HL-60 (cell line): ENCODE results near the gene SV2C.

Source experiments
- DNase-seq, 2 experiments: peaks; one replicate each; pipeline ENCODE4 v3.0.0-alpha.2; 2010 to 2020; ENCODE audit warnings: low read depth in 1 of 2, low spot score in 1 of 2
- H3K27ac ChIP-seq: fragments of 250-450 bp; sonication (Bioruptor Pico); replicated peaks from 2 replicates; pipeline ENCODE4 v1.5.1; 2020; ENCODE audit warnings: mild to moderate bottlenecking, moderate library complexity
- H3K27me3 ChIP-seq: fragments of 250-450 bp; sonication (Bioruptor Pico); 2 replicates; pipeline ENCODE4 v1.5.1; 2021; ENCODE audit warnings: mild to moderate bottlenecking, moderate library complexity; ENCODE audit not compliant: insufficient read depth, poor library complexity, severe bottlenecking
- H3K4me3 ChIP-seq: replicated peaks from 2 replicates; pipeline ENCODE4 v1.5.1; 2011; ENCODE audit warnings: mild to moderate bottlenecking, control low read depth, low read length; ENCODE audit not compliant: insufficient read depth
- GABPA ChIP-seq: IDR thresholded peaks from 2 replicates; pipeline ENCODE4 v1.6.1; 2012; ENCODE audit warnings: low read depth
- POLR2AphosphoS5 ChIP-seq: IDR thresholded peaks from 2 replicates; pipeline ENCODE4 v1.6.1; 2012; ENCODE audit warnings: low read depth
- SPI1 ChIP-seq: IDR thresholded peaks from 2 replicates; pipeline ENCODE4 v1.6.1; 2012; ENCODE audit warnings: low read depth, mild to moderate bottlenecking, borderline replicate concordance
- TF ChIP-seq, protein P1 (sequence below): IDR thresholded peaks from 2 replicates; pipeline ENCODE4 v1.6.1; 2012; ENCODE audit warnings: low read depth; ENCODE audit not compliant: insufficient replicate concordance
- TF ChIP-seq, protein P2 (sequence below): IDR thresholded peaks from one replicate; pipeline ENCODE4 v1.5.1; 2011; ENCODE audit warnings: low read length, control low read depth, inconsistent platforms; ENCODE audit not compliant: insufficient read depth

SV2C gene

DNA sequence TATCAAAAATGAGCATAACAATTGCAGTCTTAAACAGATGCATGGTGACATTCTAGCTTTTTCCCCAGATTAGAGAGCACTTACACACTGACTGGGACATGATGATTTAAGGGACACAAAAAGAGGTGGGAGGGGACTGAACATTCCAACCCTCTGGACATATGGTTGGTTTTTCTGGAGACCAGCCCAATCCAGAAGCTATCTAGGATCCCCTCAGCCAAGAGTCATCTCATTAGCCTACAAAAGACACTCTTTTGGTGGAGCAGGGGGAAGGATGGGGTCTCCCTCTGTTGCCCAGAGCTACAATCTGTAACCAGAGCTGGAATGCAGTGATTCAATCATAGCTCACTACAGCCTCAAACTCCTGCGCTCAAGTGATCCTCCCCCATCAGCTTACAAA, 222.6 kb downstream of the SV2C start:
- no peak overlapping the region for H3K4me3 ChIP-seq
- no peak overlapping the region for H3K27ac ChIP-seq
- no peaks in the 10 kb centered on the region for H3K27me3 ChIP-seq
- DNase-seq, result no peak
- TF ChIP-seq SPI1 (no peak), GABPA (no peak), POLR2AphosphoS5 (no peak)
- TF ChIP-seq, protein P1, sequence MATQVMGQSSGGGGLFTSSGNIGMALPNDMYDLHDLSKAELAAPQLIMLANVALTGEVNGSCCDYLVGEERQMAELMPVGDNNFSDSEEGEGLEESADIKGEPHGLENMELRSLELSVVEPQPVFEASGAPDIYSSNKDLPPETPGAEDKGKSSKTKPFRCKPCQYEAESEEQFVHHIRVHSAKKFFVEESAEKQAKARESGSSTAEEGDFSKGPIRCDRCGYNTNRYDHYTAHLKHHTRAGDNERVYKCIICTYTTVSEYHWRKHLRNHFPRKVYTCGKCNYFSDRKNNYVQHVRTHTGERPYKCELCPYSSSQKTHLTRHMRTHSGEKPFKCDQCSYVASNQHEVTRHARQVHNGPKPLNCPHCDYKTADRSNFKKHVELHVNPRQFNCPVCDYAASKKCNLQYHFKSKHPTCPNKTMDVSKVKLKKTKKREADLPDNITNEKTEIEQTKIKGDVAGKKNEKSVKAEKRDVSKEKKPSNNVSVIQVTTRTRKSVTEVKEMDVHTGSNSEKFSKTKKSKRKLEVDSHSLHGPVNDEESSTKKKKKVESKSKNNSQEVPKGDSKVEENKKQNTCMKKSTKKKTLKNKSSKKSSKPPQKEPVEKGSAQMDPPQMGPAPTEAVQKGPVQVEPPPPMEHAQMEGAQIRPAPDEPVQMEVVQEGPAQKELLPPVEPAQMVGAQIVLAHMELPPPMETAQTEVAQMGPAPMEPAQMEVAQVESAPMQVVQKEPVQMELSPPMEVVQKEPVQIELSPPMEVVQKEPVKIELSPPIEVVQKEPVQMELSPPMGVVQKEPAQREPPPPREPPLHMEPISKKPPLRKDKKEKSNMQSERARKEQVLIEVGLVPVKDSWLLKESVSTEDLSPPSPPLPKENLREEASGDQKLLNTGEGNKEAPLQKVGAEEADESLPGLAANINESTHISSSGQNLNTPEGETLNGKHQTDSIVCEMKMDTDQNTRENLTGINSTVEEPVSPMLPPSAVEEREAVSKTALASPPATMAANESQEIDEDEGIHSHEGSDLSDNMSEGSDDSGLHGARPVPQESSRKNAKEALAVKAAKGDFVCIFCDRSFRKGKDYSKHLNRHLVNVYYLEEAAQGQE, result no peak
- TF ChIP-seq, protein P2, sequence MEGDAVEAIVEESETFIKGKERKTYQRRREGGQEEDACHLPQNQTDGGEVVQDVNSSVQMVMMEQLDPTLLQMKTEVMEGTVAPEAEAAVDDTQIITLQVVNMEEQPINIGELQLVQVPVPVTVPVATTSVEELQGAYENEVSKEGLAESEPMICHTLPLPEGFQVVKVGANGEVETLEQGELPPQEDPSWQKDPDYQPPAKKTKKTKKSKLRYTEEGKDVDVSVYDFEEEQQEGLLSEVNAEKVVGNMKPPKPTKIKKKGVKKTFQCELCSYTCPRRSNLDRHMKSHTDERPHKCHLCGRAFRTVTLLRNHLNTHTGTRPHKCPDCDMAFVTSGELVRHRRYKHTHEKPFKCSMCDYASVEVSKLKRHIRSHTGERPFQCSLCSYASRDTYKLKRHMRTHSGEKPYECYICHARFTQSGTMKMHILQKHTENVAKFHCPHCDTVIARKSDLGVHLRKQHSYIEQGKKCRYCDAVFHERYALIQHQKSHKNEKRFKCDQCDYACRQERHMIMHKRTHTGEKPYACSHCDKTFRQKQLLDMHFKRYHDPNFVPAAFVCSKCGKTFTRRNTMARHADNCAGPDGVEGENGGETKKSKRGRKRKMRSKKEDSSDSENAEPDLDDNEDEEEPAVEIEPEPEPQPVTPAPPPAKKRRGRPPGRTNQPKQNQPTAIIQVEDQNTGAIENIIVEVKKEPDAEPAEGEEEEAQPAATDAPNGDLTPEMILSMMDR, result no peak

DNA sequence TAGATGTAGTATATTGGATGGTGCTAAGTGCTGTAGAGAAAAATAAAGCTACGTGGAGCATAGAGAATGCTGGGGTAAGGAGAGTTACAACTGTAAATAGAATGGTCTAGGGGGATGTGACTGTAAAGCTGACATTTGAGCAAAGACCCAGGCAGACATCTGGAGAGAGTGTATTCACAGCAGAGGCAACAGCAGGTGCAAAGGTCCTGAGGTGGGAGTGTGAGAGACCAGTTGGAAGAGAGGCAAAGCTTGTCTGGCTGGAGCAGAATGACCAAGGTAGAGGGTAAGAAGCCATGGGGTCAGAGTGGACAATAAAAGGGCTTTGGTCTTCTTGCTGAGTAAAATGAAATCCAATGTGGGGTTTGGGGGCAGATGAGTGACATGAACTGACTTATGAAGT, 227.0 kb downstream of the SV2C start:
- TF ChIP-seq GABPA (no peak), SPI1 (no peak), POLR2AphosphoS5 (no peak)
- TF ChIP-seq, protein P1, result no peak
- TF ChIP-seq, protein P2, result no peak
- no peak for DNase-seq
- Histone ChIP-seq H3K27me3 (no peaks in the 10 kb centered on the region), H3K4me3 (no peak overlapping the region), H3K27ac (no peak overlapping the region)

DNA sequence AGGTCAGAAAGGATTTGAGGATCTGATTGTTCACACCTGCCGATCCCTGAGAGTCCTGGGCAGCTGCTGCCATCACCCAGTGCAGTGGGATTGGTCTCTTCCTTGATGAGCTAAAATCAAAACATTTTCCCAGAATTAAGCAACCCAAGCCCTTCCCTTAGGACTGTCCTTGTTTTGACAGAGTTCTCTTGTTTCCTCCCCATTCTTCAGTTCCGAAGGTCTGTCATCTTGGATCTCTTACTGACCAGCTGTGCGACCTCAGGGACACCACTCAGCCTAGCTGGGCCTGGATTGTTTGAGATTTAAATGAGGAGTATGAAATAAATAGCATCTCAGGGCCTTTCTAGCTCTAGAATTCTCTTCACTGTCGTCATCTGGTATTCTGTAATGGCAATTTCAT, 229.6 kb downstream of the SV2C start:
- H3K27me3 ChIP-seq, result no peaks in the 10 kb centered on the region
- no peak for DNase-seq
- no peak overlapping the region for H3K27ac ChIP-seq
- no peak overlapping the region for H3K4me3 ChIP-seq
- TF ChIP-seq, protein P2, result no peak
- TF ChIP-seq, protein P1, result no peak
- TF ChIP-seq SPI1, result no peak
- TF ChIP-seq POLR2AphosphoS5, result no peak
- no peak for TF ChIP-seq GABPA
